ENCODE data around the gene LRRC32.

Gene LRRC32

GRCh38 chr11:76658651-76659650, 11.6 kb downstream of the LRRC32 start:
- H3K27me3 ChIP-seq (ENCODE audit: insufficient read depth, low read depth, severe bottlenecking) = no peaks in the 10 kb centered on the region
- no peaks in the 10 kb centered on the region for H3K36me3 ChIP-seq
- no peak for TF ChIP-seq CTCF (IDR thresholded peaks at IDR 0.05; ENCODE audit: low read depth, low read length)
- H3K9me3 ChIP-seq (ENCODE audit: severe bottlenecking) = no peaks in the 10 kb centered on the region
- H3K27ac ChIP-seq = no peak overlapping the region
- H3K4me3 ChIP-seq (ENCODE audit: low read depth, low read length) = no peak overlapping the region
- no peak for DNase-seq

GRCh38 chr11:76658231-76658630, 12.3 kb downstream of the LRRC32 start:
- TF ChIP-seq CTCF (IDR thresholded peaks at IDR 0.05; ENCODE audit: low read depth, low read length) = no peak

GRCh38 chr11:76657187-76658170, 13.1 kb downstream of the LRRC32 start:
- no peak for DNase-seq
- H3K9me3 ChIP-seq (ENCODE audit: severe bottlenecking) = no peaks in the 10 kb centered on the region
- no peaks in the 10 kb centered on the region for H3K27me3 ChIP-seq (ENCODE audit: insufficient read depth, low read depth, severe bottlenecking)
- no peak overlapping the region for H3K4me3 ChIP-seq (ENCODE audit: low read depth, low read length)
- no peak overlapping the region for H3K27ac ChIP-seq
- no peaks in the 10 kb centered on the region for H3K36me3 ChIP-seq
- no peak for TF ChIP-seq CTCF (IDR thresholded peaks at IDR 0.05; ENCODE audit: low read depth, low read length)

More at GRCh38 chr11:76658231-76658630, 12.3 kb downstream of the LRRC32 start:
- no peak for DNase-seq
- Histone ChIP-seq H3K9me3 (ENCODE audit: severe bottlenecking) (no peaks in the 10 kb centered on the region), H3K27ac (no peak overlapping the region), H3K27me3 (ENCODE audit: insufficient read depth, low read depth, severe bottlenecking) (no peaks in the 10 kb centered on the region), H3K4me3 (ENCODE audit: low read depth, low read length) (no peak overlapping the region), H3K36me3 (no peaks in the 10 kb centered on the region)

- Histone ChIP-seq H3K4me3 (ENCODE audit: low read depth, low read length) (no peak overlapping the region), H3K27ac (no peak overlapping the region), H3K36me3 (no peaks in the 10 kb centered on the region), H3K27me3 (ENCODE audit: insufficient read depth, low read depth, severe bottlenecking) (no peaks in the 10 kb centered on the region), H3K9me3 (ENCODE audit: severe bottlenecking) (no peaks in the 10 kb centered on the region)
- DNase-seq = no peak
- TF ChIP-seq CTCF (IDR thresholded peaks at IDR 0.05; ENCODE audit: low read depth, low read length) = no peak
Observed at GRCh38 chr11:76656571-76657081, 13.9 kb downstream of the LRRC32 start.

- no peak overlapping the region for H3K27ac ChIP-seq
- no peak for DNase-seq
- H3K36me3 ChIP-seq = no peaks in the 10 kb centered on the region
- H3K9me3 ChIP-seq (ENCODE audit: severe bottlenecking) = no peaks in the 10 kb centered on the region
- no peak overlapping the region for H3K4me3 ChIP-seq (ENCODE audit: low read depth, low read length)
- H3K27me3 ChIP-seq (ENCODE audit: insufficient read depth, low read depth, severe bottlenecking) = no peaks in the 10 kb centered on the region
- TF ChIP-seq CTCF (IDR thresholded peaks at IDR 0.05; ENCODE audit: low read depth, low read length) = no peak
Observed at GRCh38 chr11:76656050-76656531, 14.5 kb downstream of the LRRC32 start.
